Activated CD4-positive, alpha-beta T cell treated with anti-CD3 and anti-CD28 coated beads, Interleukin-2, Interleukin-6, amounts not matched to agents 100 ng/mL and 50 ng/mL, durations not matched to agents 16 hours and 8 hours (primary cell): Measurements from ENCODE around the gene TLK2.
"Not testable (repeated sequence)": the region's sequence is repeated elsewhere in the genome, so short reads cannot be mapped to it uniquely, and the experiment has no call there.

ENCODE experiments used
- DNase-seq: peaks from one replicate; pipeline ENCODE4 v3.0.0-alpha.2; 2020

The TLK2 gene

GRCh38 chr17:62565817-62566216, 87.2 kb downstream of the TLK2 start:
- DNase-seq, result no peak

GRCh38 chr17:62566996-62567578, 88.5 kb downstream of the TLK2 start:
- peak; percentile 33 for DNase-seq

GRCh38 chr17:62572488-62572887, 93.9 kb downstream of the TLK2 start:
- DNase-seq, result no peak

GRCh38 chr17:62572888-62573401, 94.3 kb downstream of the TLK2 start:
- peak; percentile 18 for DNase-seq

GRCh38 chr17:62573480-62574117, 95.0 kb downstream of the TLK2 start:
- DNase-seq, result no peak

GRCh38 chr17:62576382-62576781, 97.8 kb downstream of the TLK2 start:
- no peak for DNase-seq

GRCh38 chr17:62578757-62579487, 100.3 kb downstream of the TLK2 start:
- DNase-seq, result no peak

GRCh38 chr17:62580947-62581346, 102.3 kb downstream of the TLK2 start:
- no peak for DNase-seq

GRCh38 chr17:62581764-62582163, 103.1 kb downstream of the TLK2 start:
- no peak for DNase-seq

- DNase-seq, result no peak
Measured at GRCh38 chr17:62587554-62587953, 108.9 kb downstream of the TLK2 start.

GRCh38 chr17:62588109-62588508, 109.5 kb downstream of the TLK2 start:
- DNase-seq, result no peak

GRCh38 chr17:62591333-62591732, 112.7 kb downstream of the TLK2 start:
- no peak for DNase-seq

GRCh38 chr17:62591822-62592221, 113.2 kb downstream of the TLK2 start:
- not testable (repeated sequence) for DNase-seq

- DNase-seq, result no peak
Measured at GRCh38 chr17:62592341-62593099, 113.9 kb downstream of the TLK2 start.

GRCh38 chr17:62595484-62595883, 116.9 kb downstream of the TLK2 start:
- no peak for DNase-seq

- no peak for DNase-seq
Measured at GRCh38 chr17:62596662-62597061, 118.0 kb downstream of the TLK2 start.

GRCh38 chr17:62597150-62597549, 118.5 kb downstream of the TLK2 start:
- no peak for DNase-seq

- no peak for DNase-seq
Measured at GRCh38 chr17:62597920-62598319, 119.3 kb downstream of the TLK2 start.

GRCh38 chr17:62599964-62600657, 121.5 kb downstream of the TLK2 start:
- DNase-seq, result no peak

- DNase-seq, result no peak
Measured at GRCh38 chr17:62600805-62601204, 122.2 kb downstream of the TLK2 start.

GRCh38 chr17:62601471-62601870, 122.8 kb downstream of the TLK2 start:
- no peak for DNase-seq

GRCh38 chr17:62603783-62604182, 125.2 kb downstream of the TLK2 start:
- DNase-seq, result not testable (repeated sequence)

- no peak for DNase-seq
Measured at GRCh38 chr17:62605588-62605987, 127.0 kb downstream of the TLK2 start.
